Retina (tissue), 1 donor: ENCODE results near the gene STX12.
A peak's percentile ranks its signal among the peaks of the same experiment; 100 is the strongest.
"Not testable (repeated sequence)": the region's sequence is repeated elsewhere in the genome, so short reads cannot be mapped to it uniquely, and the experiment has no call there.

Experiments used
- DNase-seq: peaks from one replicate; pipeline ENCODE4 v3.0.0-alpha.2; 2016

STX12 gene

GRCh38 chr1:27772932-27773825, at the start of gene STX12:
Gene STX12, plus strand, starts transcription at chr1:27773219. Its CDS starts 89 bp downstream, at chr1:27773308.
- peak; percentile 100 for DNase-seq

DNA sequence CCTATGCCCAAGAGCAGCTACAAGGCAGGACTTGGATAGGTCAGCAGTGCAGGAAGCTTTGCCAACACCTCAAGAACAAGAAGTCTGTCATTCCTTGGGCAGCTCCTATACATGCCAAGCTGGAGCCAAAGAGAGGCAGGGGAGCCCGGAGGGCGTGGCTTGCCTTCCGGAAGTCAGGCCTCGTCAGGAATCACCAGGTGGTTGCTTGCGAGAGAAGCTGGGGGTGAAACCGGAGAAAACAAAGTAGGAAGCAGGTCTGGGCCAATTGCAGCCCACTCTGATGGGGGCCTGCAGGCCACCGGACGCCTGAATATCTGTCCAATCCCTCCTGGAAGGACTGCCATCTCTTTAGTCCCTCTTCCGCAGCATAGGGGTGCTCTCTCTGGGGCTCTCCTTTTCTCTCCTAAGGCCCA, 48.1 kb upstream of the STX12 start:
- no peak for DNase-seq

GRCh38 chr1:27725374-27726172, 47.4 kb upstream of the STX12 start, which contains the start of gene FAM76A:
Gene FAM76A, plus strand, starts transcription at chr1:27725961. Its CDS starts 120 bp downstream, at chr1:27726081.
- DNase-seq: peak; percentile 100

DNA sequence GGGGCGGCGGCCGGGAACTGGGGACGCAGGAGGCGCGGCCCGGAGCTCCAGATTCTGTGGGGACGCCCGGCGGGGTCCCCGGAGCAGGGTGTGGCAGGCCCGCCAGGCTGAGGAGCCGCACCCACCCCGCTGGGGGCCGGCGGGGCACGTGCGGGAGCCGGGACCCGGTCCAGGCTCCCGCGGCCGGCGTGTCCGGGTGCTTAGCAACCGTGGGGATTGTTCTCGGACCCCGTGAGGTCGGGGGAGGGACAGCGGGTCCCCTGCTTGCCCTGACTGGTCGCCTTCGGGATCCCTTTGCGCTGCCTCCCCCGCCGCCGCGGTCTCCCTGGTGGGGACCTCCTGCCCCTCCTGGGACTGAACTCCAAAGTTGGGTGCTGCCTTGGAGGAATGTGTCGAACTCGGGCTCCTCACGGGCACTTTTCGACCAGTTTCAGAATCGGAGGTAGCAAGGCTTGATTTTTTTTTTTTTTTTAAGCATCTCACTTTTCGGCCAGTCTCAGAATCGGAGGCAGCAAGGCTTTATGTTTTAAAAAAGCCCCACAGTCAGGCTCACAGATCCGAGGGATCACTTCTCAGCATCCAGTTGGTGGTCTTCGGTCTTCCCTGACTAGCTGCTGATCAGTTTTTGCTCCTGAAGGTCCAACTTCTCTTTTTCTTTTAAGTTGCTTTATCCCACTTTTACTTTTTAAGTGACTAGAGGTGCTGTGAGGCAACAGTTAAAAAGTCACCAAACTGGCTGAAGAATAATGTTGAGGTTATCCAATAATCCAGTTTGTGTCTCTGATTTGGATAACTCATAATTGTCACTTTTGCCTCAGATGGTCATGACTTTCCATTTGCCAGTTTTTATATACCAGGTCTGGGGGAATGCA, 46.6 kb upstream of the STX12 start:
- no peak for DNase-seq

DNA sequence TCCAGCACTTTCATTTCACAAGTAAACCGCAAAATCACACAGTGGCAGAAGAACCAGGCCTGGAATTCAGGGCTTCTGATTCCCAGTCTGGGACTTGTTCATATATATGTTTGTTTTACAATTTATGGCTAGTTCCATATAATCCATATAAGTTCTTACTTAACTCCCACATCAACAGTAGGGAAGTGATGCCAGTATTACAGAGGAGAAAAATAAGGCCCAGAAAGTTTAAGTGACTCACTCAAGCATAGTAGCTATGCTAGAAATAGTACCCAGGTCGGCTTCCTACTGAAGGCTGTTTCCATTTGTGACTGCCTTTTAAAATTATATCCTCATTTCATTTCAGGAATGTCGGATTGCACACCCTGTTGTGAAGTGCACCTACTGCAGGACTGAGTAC, 45.9 kb upstream of the STX12 start:
- no peak for DNase-seq

DNA sequence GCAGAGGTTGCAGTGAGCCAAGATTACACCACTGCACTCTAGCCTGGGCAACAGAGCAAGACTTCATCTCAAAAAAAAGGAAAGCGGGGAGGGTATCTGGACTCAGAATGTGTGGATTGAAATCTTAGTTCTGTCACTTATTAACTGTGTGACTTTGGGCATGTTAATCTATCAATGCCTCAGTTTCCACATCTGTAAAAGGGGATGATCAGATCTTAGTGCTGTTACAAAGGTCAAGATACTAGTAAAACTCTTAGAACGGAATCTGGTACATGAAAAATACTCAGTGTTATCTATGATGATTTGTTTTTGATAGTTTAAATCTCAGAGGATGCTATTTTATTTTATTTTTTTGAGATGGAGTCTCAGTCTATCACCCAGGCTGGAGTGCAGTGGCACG, 36.8 kb upstream of the STX12 start:
- no peak for DNase-seq

DNA sequence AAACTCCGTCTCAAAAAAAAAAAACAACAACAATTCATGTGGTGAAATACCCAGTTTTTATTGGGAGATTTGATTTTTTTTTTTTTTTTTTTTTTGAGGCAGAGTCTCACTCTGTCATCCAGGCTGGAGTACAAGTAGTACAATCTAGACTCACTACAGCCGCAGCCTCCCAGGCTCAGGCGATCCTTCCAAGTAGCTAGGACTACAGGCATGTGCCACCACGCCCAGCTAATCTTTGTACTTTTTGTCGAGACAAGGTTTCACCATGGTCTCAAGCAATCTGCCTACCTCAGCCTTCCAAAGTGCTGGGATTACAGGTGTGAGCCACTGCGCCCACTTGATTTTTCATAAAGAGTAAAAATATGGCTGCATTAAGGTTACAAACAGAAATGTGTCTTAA, 31.9 kb upstream of the STX12 start:
- DNase-seq: no peak

DNA sequence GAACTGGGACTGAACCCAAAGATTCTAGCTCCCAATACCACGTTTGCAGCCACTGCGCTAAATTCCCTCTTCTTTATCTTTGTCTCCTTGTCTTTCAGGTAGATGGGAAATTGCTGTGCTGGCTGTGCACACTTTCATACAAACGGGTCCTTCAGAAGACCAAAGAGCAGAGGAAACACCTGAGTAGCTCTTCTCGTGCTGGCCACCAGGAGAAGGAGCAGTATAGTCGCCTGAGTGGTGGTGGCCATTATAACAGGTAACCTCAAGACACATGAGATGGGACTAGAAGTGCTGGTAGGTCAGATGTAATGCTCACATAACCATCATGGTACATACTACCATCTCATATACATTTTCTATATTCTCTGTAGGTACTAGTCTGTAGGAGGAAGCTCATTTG, 28.5 kb upstream of the STX12 start:
- DNase-seq: no peak

GRCh38 chr1:27745466-27745865, 27.6 kb upstream of the STX12 start:
- DNase-seq: no peak

GRCh38 chr1:27752360-27752759, 20.7 kb upstream of the STX12 start:
- no peak for DNase-seq

DNA sequence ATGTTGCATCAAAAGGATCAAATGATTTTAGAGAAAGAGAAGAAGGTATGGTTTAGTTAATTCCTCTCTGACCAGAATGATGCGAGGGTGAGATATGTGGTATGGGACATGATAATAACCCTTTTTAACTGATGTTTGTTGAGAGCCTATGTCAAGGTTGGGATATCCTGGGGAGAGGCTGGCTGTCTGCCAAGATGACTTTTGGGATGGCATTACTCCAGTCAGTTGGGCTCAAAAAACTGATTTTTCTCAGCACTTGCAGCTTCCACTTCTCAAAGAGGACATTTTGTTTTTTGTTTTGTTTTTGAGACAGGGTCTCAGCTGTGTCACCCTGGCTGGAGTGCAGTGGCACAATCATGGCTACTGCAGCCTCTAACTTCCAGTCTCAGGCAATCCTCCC, 17.7 kb upstream of the STX12 start:
- DNase-seq: no peak

GRCh38 chr1:27755865-27756264, 17.2 kb upstream of the STX12 start:
- DNase-seq: no peak

GRCh38 chr1:27759236-27759635, 13.8 kb upstream of the STX12 start:
- DNase-seq: no peak

DNA sequence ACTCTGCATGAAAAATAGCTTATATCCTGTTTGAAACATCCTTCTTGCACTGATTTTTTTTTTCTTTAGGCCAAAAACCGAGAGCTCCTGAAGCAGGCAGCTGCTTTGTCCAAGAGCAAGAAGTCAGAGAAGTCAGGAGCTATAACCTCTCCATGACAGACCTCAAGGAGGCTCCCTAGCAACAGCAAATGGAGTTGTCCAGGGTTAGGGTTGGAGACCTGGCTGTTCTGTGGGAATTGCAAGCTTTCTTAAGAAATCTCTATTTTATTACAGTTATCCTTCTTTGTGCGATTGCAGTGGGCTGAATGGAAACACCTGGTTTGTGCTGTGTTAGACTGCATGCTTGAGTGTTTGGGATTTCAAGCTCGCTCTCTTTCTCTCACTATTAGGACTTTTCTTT, 12.6 kb upstream of the STX12 start:
- DNase-seq: no peak

DNA sequence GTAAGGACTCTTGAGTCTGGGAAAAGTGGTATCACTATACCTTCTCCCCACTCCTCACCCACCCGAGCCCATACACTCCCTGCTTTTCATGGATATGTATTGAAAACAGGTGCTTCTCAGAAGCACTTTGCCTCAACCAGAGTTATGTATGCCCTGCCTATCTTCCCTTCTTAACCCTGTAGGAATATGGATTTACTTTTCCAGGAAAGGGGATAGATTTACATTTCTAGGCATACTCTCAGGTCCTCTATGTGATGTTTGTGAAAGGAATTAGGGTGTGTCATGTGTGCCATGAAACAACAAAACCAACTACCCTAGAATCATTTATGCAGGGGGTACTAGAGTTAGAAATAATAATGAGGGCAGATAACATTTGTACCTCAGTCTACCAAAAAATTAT, 11.0 kb upstream of the STX12 start:
- DNase-seq: no peak

GRCh38 chr1:27763358-27763757, 9.7 kb upstream of the STX12 start:
- DNase-seq: no peak

GRCh38 chr1:27770293-27770830, 2.7 kb upstream of the STX12 start:
- no peak for DNase-seq

DNA sequence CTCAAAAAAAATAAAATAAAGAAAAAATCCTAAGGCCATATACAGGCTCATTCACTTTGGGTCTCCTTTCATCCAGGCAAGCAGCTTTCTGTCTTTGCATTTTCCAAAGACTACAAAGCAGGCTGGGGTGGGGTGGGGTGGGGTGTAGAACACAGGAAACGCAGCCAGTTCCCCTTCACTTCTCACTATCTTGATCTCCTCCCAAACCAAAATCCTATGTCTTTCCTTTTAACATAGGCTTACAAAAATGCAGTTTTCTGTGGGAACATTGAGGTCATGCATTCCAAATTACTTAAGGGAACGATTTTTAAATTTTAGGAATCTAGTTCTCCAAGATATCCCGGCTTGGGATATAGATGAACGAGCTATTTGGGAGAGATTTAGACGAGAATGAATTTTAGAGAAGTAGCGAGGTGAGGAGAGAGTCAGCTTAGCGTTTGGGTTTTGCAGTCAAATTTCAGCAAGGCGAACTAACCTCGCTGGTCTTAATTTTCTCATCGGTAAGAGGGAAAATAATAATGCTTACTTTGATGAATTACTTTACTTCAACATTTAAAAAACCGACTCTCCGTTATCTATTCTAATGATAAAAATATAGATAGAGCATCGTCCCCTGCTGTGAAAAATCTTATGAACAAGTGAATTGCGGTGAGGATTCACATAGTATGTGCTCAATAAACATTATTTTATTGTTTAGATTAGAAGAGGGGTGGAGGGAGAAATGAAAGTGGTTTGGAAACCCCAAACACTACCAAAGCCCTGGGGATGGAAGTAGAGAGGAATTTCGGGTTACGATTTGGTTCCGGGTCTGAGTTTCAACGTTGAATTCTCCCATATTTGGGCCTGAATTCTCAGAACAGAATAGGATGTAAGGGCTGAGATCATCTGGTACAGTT, 735 bp upstream of the STX12 start:
- DNase-seq: peak; percentile 2

- DNase-seq: peak; percentile 2
Observed at GRCh38 chr1:27773826-27774445, 917 bp downstream of the STX12 start.

- no peak for DNase-seq
Observed at GRCh38 chr1:27774654-27775053, 1.6 kb downstream of the STX12 start.

DNA sequence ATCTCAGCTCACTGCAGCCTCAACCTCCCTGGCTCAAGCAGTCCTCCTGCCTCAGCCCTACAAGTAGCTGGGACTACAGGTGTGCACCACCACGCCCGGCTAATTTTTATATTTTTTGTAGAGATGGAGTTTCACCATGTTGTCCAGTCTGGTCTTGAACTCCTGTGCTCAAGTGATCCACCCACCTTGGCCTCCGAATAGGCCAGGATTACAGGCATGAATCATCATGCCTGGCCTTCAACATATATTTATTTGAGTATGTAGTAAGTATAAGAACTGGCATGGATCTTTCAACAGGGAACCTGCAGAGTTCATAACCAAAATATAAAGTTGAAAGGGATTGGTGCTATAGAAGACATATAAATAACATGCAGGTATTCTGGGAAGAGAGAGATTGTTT, 2.3 kb downstream of the STX12 start:
- DNase-seq: not testable (repeated sequence)
